22Rv1 (cell line): ENCODE measurements around the gene OR13J1.

Experiments used
- CTCF ChIP-seq: fragments of 450-650 bp; IDR thresholded peaks from 2 replicates; pipeline ENCODE4 v1.5.1; 2017; ENCODE audit warnings: mild to moderate bottlenecking
- ZFX ChIP-seq: fragments of 450-650 bp; IDR thresholded peaks from 2 replicates; pipeline ENCODE4 v1.6.1; 2017; ENCODE audit warnings: antibody characterized with exemption, borderline replicate concordance

GRCh38 chr9:35905051-35905781 is 35.0 kb upstream of the OR13J1 start:
- TF ChIP-seq CTCF (no peak), ZFX (no peak)
